Gastroesophageal sphincter (tissue), 4 donors: ENCODE measurements around the gene R3HCC1L. TPM values are rescaled to one million over a fixed set of nuclear protein-coding genes. Genes with fewer than 3 reads are reported as not detected.

Experiments used
- ATAC-seq: fragments of 150-250 bp; one replicate; pipeline ENCODE4 v1.9.1; 2016; ENCODE audit warnings: mild to moderate bottlenecking, moderate library complexity
- H3K27ac ChIP-seq, 4 donors: fragments of 200-600 bp; sonication (generic) in 3 of 4; 1 replicate in 3 of 4; 2 replicates in 1 of 4; pipeline ENCODE4 v1.5.1; 2016 to 2019
- H3K27me3 ChIP-seq: fragments of 200-600 bp; sonication (generic); one replicate; pipeline ENCODE4 v1.5.1; 2019
- H3K36me3 ChIP-seq, 2 donors: fragments of 200-600 bp; sonication (generic); one replicate each; pipeline ENCODE4 v1.5.1; 2019; ENCODE audit warnings: control low read depth in 1 of 2
- H3K4me1 ChIP-seq, 3 donors: fragments of 200-600 bp; sonication (generic); 1 replicate in 2 of 3; 2 replicates in 1 of 3; pipeline ENCODE4 v1.5.1; 2016 to 2019; ENCODE audit warnings: control low read depth in 2 of 3
- H3K4me3 ChIP-seq, 2 donors: fragments of 200-600 bp; sonication (generic); one replicate each; pipeline ENCODE4 v1.5.1; 2019; ENCODE audit warnings: mild to moderate bottlenecking in 1 of 2, moderate library complexity in 1 of 2
- H3K9me3 ChIP-seq, 3 donors: fragments of 200-600 bp; sonication (generic); one replicate each; pipeline ENCODE4 v1.5.1; 2017 to 2019; ENCODE audit warnings: control low read depth in 2 of 3
- CTCF ChIP-seq, 4 experiments: fragments of 200-600 bp in 2 of 4; fragments of 450-650 bp in 2 of 4; sonication (generic) in 1 of 4; IDR thresholded peaks; one replicate each; pipeline ENCODE4 v1.5.1; 2017 to 2019; ENCODE audit warnings: antibody characterized with exemption in 4 of 4, mild to moderate bottlenecking in 2 of 4, moderate library complexity in 2 of 4
- EP300 ChIP-seq: sonication (generic); formaldehyde crosslinking; IDR thresholded peaks from one replicate; pipeline ENCODE4 v1.6.1; 2017; ENCODE audit warnings: antibody characterized with exemption, mild to moderate bottlenecking
- POLR2A ChIP-seq, 2 donors: fragments of 450-650 bp; IDR thresholded peaks; one replicate each; pipeline ENCODE4 v1.6.1; 2017; ENCODE audit warnings: antibody characterized with exemption in 2 of 2, mild to moderate bottlenecking in 2 of 2, moderate library complexity in 1 of 2
- POLR2AphosphoS5 ChIP-seq: sonication (generic); formaldehyde crosslinking; IDR thresholded peaks from one replicate; pipeline ENCODE4 v1.6.1; 2017; ENCODE audit warnings: antibody characterized with exemption
- WGBS, 2 donors: methylation state at CpG; one replicate each; pipeline ENCODE4 v1.1.5; 2018; ENCODE audit warnings: low coverage in 1 of 2; 5-methylcytosine and 5-hydroxymethylcytosine counted together
- total RNA-seq, 4 donors: library from RNA; depleted of rRNA; stranded (reverse); fragments of >200 nt; gene quantifications; one replicate each; pipeline ENCODE4 v1.1.0, GENCODE V29; 2016

Gene R3HCC1L
- total RNA-seq, 4 donors from 2014 or later = 9.0 to 15.4 (median 13.7) TPM

GRCh38 chr10:98202378-98202777 lies 67.9 kb downstream of the R3HCC1L start:
- Histone ChIP-seq H3K27ac (no peak overlapping the region), H3K36me3 (no peaks in the 10 kb centered on the region), H3K4me1 (peaks cover 0 to under 1% (median 0%) of the 10 kb centered on the region in 3 donors), H3K27me3 (no peaks in the 10 kb centered on the region), H3K9me3 (no peaks in the 10 kb centered on the region), H3K4me3 (no peak overlapping the region)
- WGBS, 2 donors = 82 to 97% methylated on average over 4 to 6 of the region's 8 CpGs
- no peak for ATAC-seq
- TF ChIP-seq EP300 (no peak), POLR2AphosphoS5 (no peak), CTCF (IDR thresholded peaks at IDR 0.05) (no peak), POLR2A (IDR thresholded peaks at IDR 0.05) (no peak)

- Histone ChIP-seq H3K36me3 (peaks cover 0 to 21% of the 10 kb centered on the region in 2 donors), H3K4me1 (no peaks in the 10 kb centered on the region), H3K27ac (no peak overlapping the region), H3K9me3 (no peaks in the 10 kb centered on the region), H3K27me3 (no peaks in the 10 kb centered on the region), H3K4me3 (no peak overlapping the region)
- ATAC-seq = no peak
- TF ChIP-seq POLR2A (IDR thresholded peaks at IDR 0.05) (no peak), EP300 (no peak), POLR2AphosphoS5 (no peak), CTCF (IDR thresholded peaks at IDR 0.05) (no peak)
- 90 to 100% methylated on average over 2 of the region's 2 CpGs for WGBS, 2 donors
Observed at GRCh38 chr10:98205351-98205750, 70.9 kb downstream of the R3HCC1L start.

- no peak for ATAC-seq
- Histone ChIP-seq H3K27me3 (no peaks in the 10 kb centered on the region), H3K36me3 (peaks cover 0 to 21% of the 10 kb centered on the region in 2 donors), H3K27ac (no peak overlapping the region), H3K4me3 (no peak overlapping the region), H3K9me3 (no peaks in the 10 kb centered on the region), H3K4me1 (peaks cover 0 to 14% (median 0%) of the 10 kb centered on the region in 3 donors)
- TF ChIP-seq EP300 (no peak), CTCF (IDR thresholded peaks at IDR 0.05) (no peak), POLR2AphosphoS5 (no peak), POLR2A (IDR thresholded peaks at IDR 0.05) (no peak)
- 83 to 100% methylated on average over 2 of the region's 2 CpGs for WGBS, 2 donors
Observed at GRCh38 chr10:98208925-98209324, 74.5 kb downstream of the R3HCC1L start.

GRCh38 chr10:98209441-98209840 lies 75.0 kb downstream of the R3HCC1L start:
- ATAC-seq = no peak
- peaks cover 0 to 21% of the 10 kb centered on the region in 2 donors for H3K36me3 ChIP-seq
- H3K27me3 ChIP-seq = no peaks in the 10 kb centered on the region
- peaks cover 0 to 14% (median 0%) of the 10 kb centered on the region in 3 donors for H3K4me1 ChIP-seq
- H3K27ac ChIP-seq = no peak overlapping the region
- TF ChIP-seq CTCF (IDR thresholded peaks at IDR 0.05) (no peak), EP300 (no peak), POLR2A (IDR thresholded peaks at IDR 0.05) (no peak), POLR2AphosphoS5 (no peak)
- H3K9me3 ChIP-seq = no peaks in the 10 kb centered on the region
- no peak overlapping the region for H3K4me3 ChIP-seq
- 93 to 96% methylated on average over 3 to 4 of the region's 4 CpGs for WGBS, 2 donors

GRCh38 chr10:98212196-98212595 lies 77.7 kb downstream of the R3HCC1L start:
- ATAC-seq = no peak
- H3K4me1 ChIP-seq = peaks cover 0 to 14% (median 0%) of the 10 kb centered on the region in 3 donors
- 20 to 60% methylated on average over 1 of the region's 1 CpG for WGBS, 2 donors
- H3K27ac ChIP-seq = no peak overlapping the region
- H3K4me3 ChIP-seq = no peak overlapping the region
- H3K36me3 ChIP-seq = peaks cover 0 to 21% of the 10 kb centered on the region in 2 donors
- TF ChIP-seq EP300 (no peak), POLR2AphosphoS5 (no peak)
- H3K27me3 ChIP-seq = no peaks in the 10 kb centered on the region
- no peaks in the 10 kb centered on the region for H3K9me3 ChIP-seq
